DOHH2 (cell line): ENCODE results near the gene PKIG.

Experiments
- CTCF ChIP-seq: fragments of 200-600 bp; sonication (generic); IDR thresholded peaks from one replicate; pipeline ENCODE4 v1.5.1; 2014; ENCODE audit warnings: antibody characterized with exemption, mild to moderate bottlenecking, low read depth, low read length; ENCODE audit not compliant: poor library complexity, severe bottlenecking
- EZH2phosphoT487 ChIP-seq: fragments of 200-600 bp; sonication (generic); IDR thresholded peaks from 2 replicates; pipeline ENCODE4 v1.6.1; 2017; ENCODE audit warnings: borderline replicate concordance, mild to moderate bottlenecking, antibody characterized with exemption, low read length, moderate library complexity, mixed read lengths

GRCh38 chr20:44603327-44603726, 20.9 kb downstream of the PKIG start:
- TF ChIP-seq CTCF (peak; percentile 21), EZH2phosphoT487 (no peak)
